Tibial nerve (tissue), 4 donors: ENCODE data around the gene LY6G6C. TPM values are rescaled to one million over a fixed set of nuclear protein-coding genes. Genes with fewer than 3 reads are reported as not detected.
"Not testable (repeated sequence)": the region's sequence is repeated elsewhere in the genome, so short reads cannot be mapped to it uniquely, and the experiment has no call there.

Source experiments
- DNase-seq, 2 donors: peaks; one replicate each; pipeline ENCODE4 v3.0.0-alpha.2; 2019; ENCODE audit warnings: low spot score in 2 of 2
- H3K27ac ChIP-seq, 4 donors: fragments of 200-600 bp; sonication (generic) in 3 of 4; one replicate each; pipeline ENCODE4 v1.5.1; 2017 to 2019; ENCODE audit warnings: mild to moderate bottlenecking in 1 of 4
- H3K27me3 ChIP-seq, 2 donors: fragments of 200-600 bp; sonication (generic) in 1 of 2; one replicate each; pipeline versions ENCODE4 v1.5.1 to v1.6.0; 2017 to 2019
- H3K36me3 ChIP-seq, 3 donors: fragments of 200-600 bp; sonication (generic); one replicate each; pipeline ENCODE4 v1.5.1; 2018 to 2019
- H3K4me1 ChIP-seq, 4 donors: fragments of 200-600 bp; sonication (generic) in 3 of 4; one replicate each; pipeline ENCODE4 v1.5.1; 2017 to 2019
- H3K4me3 ChIP-seq, 4 donors: fragments of 200-600 bp; sonication (generic) in 3 of 4; one replicate each; pipeline ENCODE4 v1.5.1; 2017 to 2019; ENCODE audit warnings: mild to moderate bottlenecking in 1 of 4, moderate library complexity in 1 of 4
- H3K9me3 ChIP-seq, 4 donors: fragments of 200-600 bp; sonication (generic) in 3 of 4; one replicate each; pipeline ENCODE4 v1.5.1; 2017 to 2019
- CTCF ChIP-seq, 5 experiments: fragments of 200-600 bp in 3 of 5; fragments of 450-650 bp in 2 of 5; sonication (generic) in 3 of 5; IDR thresholded peaks; one replicate each; pipeline ENCODE4 v1.5.1; 2016 to 2019; ENCODE audit warnings: antibody characterized with exemption in 5 of 5, mild to moderate bottlenecking in 3 of 5, moderate library complexity in 2 of 5
- EP300 ChIP-seq, 2 donors: sonication (generic); formaldehyde crosslinking; IDR thresholded peaks; one replicate each; pipeline ENCODE4 v1.6.1; 2017; ENCODE audit warnings: antibody characterized with exemption in 2 of 2, mild to moderate bottlenecking in 1 of 2
- POLR2A ChIP-seq, 2 donors: fragments of 450-650 bp; IDR thresholded peaks; one replicate each; pipeline ENCODE4 v1.6.1; 2017; ENCODE audit warnings: antibody characterized with exemption in 2 of 2, mild to moderate bottlenecking in 2 of 2, moderate library complexity in 2 of 2
- WGBS, 2 donors: methylation state at CpG; one replicate each; pipeline ENCODE4 v1.1.5; 2018; 5-methylcytosine and 5-hydroxymethylcytosine counted together
- total RNA-seq, 4 donors: library from RNA; depleted of rRNA; stranded (reverse); fragments of >200 nt; gene quantifications; one replicate each; pipeline ENCODE4 v1.1.0, GENCODE V29; 2016

The LY6G6C gene
- total RNA-seq, 4 donors from 2014 or later, result not detected

- Histone ChIP-seq H3K4me3 (no peak overlapping the region), H3K4me1 (peaks cover 0 to 7% (median 0%) of the 10 kb centered on the region in 4 donors), H3K36me3 (no peaks in the 10 kb centered on the region), H3K27me3 (no peaks in the 10 kb centered on the region), H3K9me3 (no peaks in the 10 kb centered on the region), H3K27ac (no peak overlapping the region)
- TF ChIP-seq CTCF (IDR thresholded peaks at IDR 0.05), result no peak
- no peak for TF ChIP-seq POLR2A (IDR thresholded peaks at IDR 0.05)
- no peak for TF ChIP-seq EP300 (IDR thresholded peaks at IDR 0.05)
- DNase-seq, result no peak
- WGBS, 2 donors, result 22 to 28% methylated on average over 5 of the region's 5 CpGs
Observed at GRCh38 chr6:31713991-31714684, 7.4 kb downstream of the LY6G6C start.

- no peak for DNase-seq
- peaks cover 0 to 7% (median 0%) of the 10 kb centered on the region in 4 donors for H3K4me1 ChIP-seq
- no peak overlapping the region for H3K27ac ChIP-seq
- H3K9me3 ChIP-seq, result no peaks in the 10 kb centered on the region
- no peaks in the 10 kb centered on the region for H3K36me3 ChIP-seq
- no peaks in the 10 kb centered on the region for H3K27me3 ChIP-seq
- no peak overlapping the region for H3K4me3 ChIP-seq
- TF ChIP-seq EP300 (IDR thresholded peaks at IDR 0.05), result no peak
- TF ChIP-seq POLR2A (IDR thresholded peaks at IDR 0.05), result no peak
- no peak for TF ChIP-seq CTCF (IDR thresholded peaks at IDR 0.05)
- WGBS, 2 donors, result 51 to 53% methylated on average over 4 of the region's 4 CpGs
Observed at GRCh38 chr6:31713465-31713864, 8.1 kb downstream of the LY6G6C start.

GRCh38 chr6:31712296-31712695 lies 9.2 kb downstream of the LY6G6C start:
- H3K4me3 ChIP-seq, result no peak overlapping the region
- no peak overlapping the region for H3K27ac ChIP-seq
- H3K9me3 ChIP-seq, result no peaks in the 10 kb centered on the region
- H3K27me3 ChIP-seq, result no peaks in the 10 kb centered on the region
- 79% methylated on average over 8 of the region's 8 CpGs for WGBS, 2 donors
- peaks cover 0 to 7% (median 0%) of the 10 kb centered on the region in 4 donors for H3K4me1 ChIP-seq
- TF ChIP-seq EP300 (IDR thresholded peaks at IDR 0.05) (no peak), POLR2A (IDR thresholded peaks at IDR 0.05) (no peak), CTCF (IDR thresholded peaks at IDR 0.05) (no peak)
- no peaks in the 10 kb centered on the region for H3K36me3 ChIP-seq
- no peak for DNase-seq

GRCh38 chr6:31711233-31711632 lies 10.3 kb downstream of the LY6G6C start:
- Histone ChIP-seq H3K4me3 (no peak overlapping the region), H3K27me3 (no peaks in the 10 kb centered on the region), H3K27ac (no peak overlapping the region), H3K36me3 (no peaks in the 10 kb centered on the region), H3K4me1 (peaks cover 0 to 7% (median 0%) of the 10 kb centered on the region in 4 donors), H3K9me3 (no peaks in the 10 kb centered on the region)
- no peak for DNase-seq
- TF ChIP-seq EP300 (IDR thresholded peaks at IDR 0.05), result no peak
- 56 to 59% methylated on average over 8 of the region's 8 CpGs for WGBS, 2 donors

GRCh38 chr6:31710523-31711219 lies 10.9 kb downstream of the LY6G6C start:
- H3K9me3 ChIP-seq, result no peaks in the 10 kb centered on the region
- no peaks in the 10 kb centered on the region for H3K27me3 ChIP-seq
- DNase-seq, result no peak
- H3K36me3 ChIP-seq, result no peaks in the 10 kb centered on the region
- TF ChIP-seq CTCF (IDR thresholded peaks at IDR 0.05) (no peak), POLR2A (IDR thresholded peaks at IDR 0.05) (no peak), EP300 (IDR thresholded peaks at IDR 0.05) (no peak)
- WGBS, 2 donors, result 69 to 72% methylated on average over 5 of the region's 5 CpGs
- no peak overlapping the region for H3K27ac ChIP-seq
- H3K4me3 ChIP-seq, result no peak overlapping the region
- peaks cover 0 to 7% (median 0%) of the 10 kb centered on the region in 4 donors for H3K4me1 ChIP-seq

- H3K27ac ChIP-seq, DNase-seq, H3K4me1 ChIP-seq, H3K27me3 ChIP-seq, H3K9me3 ChIP-seq, H3K4me3 ChIP-seq, H3K36me3 ChIP-seq: not testable (repeated sequence)
- WGBS, 2 donors, result 87 to 88% methylated on average over 11 of the region's 11 CpGs
Observed at GRCh38 chr6:31709157-31709556, 12.4 kb downstream of the LY6G6C start.
